HTERT RPE-1 (cell line): ENCODE data around the gene CEPT1.

ENCODE experiments used
- in situ Hi-C: fragments of 300-500 bp; cut with MboI; formaldehyde crosslinking; loops from 4 replicates; pipeline ENCODE4 v1.14.3; 2020; ENCODE audit warnings: low sequenced_read_pairs

Gene CEPT1

GRCh38 chr1:111225717-111226400 is 85.8 kb downstream of the CEPT1 start:
- in situ Hi-C loops = no loop called here

GRCh38 chr1:111227434-111227833 is 87.4 kb downstream of the CEPT1 start, which contains the start of gene CHI3L2:
Gene CHI3L2, plus strand, starts transcription at chr1:111227713. Its CDS starts 17 bp downstream, at chr1:111227730.
- in situ Hi-C loops = no loop called here

- in situ Hi-C loops = no loop called here
These were observed 88.1 kb downstream of the CEPT1 start for GRCh38 chr1:111227851-111228747.

- in situ Hi-C loops = no loop called here
These were observed 88.7 kb downstream of the CEPT1 start for GRCh38 chr1:111228748-111229126.

- in situ Hi-C loops = no loop called here
These were observed 92.1 kb downstream of the CEPT1 start for GRCh38 chr1:111232134-111232533.

GRCh38 chr1:111234258-111234657 is 94.2 kb downstream of the CEPT1 start:
- in situ Hi-C loops = no loop called here
